ENCODE results near the gene NKAPL. TPM values are rescaled to one million over a fixed set of nuclear protein-coding genes. Genes with fewer than 3 reads are reported as not detected.

Gene NKAPL
- total RNA-seq, 1 experiment from 2014 or later: not detected

- Histone ChIP-seq H2AFZ (ENCODE audit: low read depth, low read length, poor library complexity, severe bottlenecking) (no peak overlapping the region), H3K9me2 (ENCODE audit: insufficient read depth) (no peaks in the 10 kb centered on the region), H3K36me3 (ENCODE audit: control insufficient read depth in 1 of 2, insufficient read depth in 2 of 2, low read length in 2 of 2) (peaks cover 16 to 20% of the 10 kb centered on the region in 2 experiments; a peak in 2 of 4 replicates), H4K20me1 (ENCODE audit: insufficient read depth) (no peaks in the 10 kb centered on the region), H3K4me1 (ENCODE audit: control insufficient read depth in 1 of 2, insufficient read depth in 2 of 2, low read length in 2 of 2) (no peaks in the 10 kb centered on the region), H3K4me2 (ENCODE audit: low read length) (no peak overlapping the region), H3K4me3 (replicated peaks in 1 of 2; ENCODE audit: low read depth in 1 of 2, low read length in 2 of 2) (no peak overlapping the region), H3K9me3 (ENCODE audit: control insufficient read depth in 1 of 2, insufficient read depth in 1 of 2, low read depth in 1 of 2, low read length in 2 of 2) (no peaks in the 10 kb centered on the region), H3K79me2 (ENCODE audit: insufficient read depth, low read length) (no peaks in the 10 kb centered on the region), H3K27me3 (ENCODE audit: insufficient read depth, low read length) (no peaks in the 10 kb centered on the region), H3K9ac (ENCODE audit: low read length) (no peak overlapping the region), H3K27ac (ENCODE audit: low read depth, low read length) (no peak overlapping the region)
- no peak for TF ChIP-seq YY1 (IDR thresholded peaks at IDR 0.05; ENCODE audit: extremely low read depth, insufficient replicate concordance, low read depth, low read length)
- TF ChIP-seq EZH2phosphoT487 (IDR thresholded peaks at IDR 0.05; ENCODE audit: borderline replicate concordance): no peak
- TF ChIP-seq POLR2A (IDR thresholded peaks at IDR 0.05; ENCODE audit: borderline replicate concordance, extremely low read depth, insufficient read depth, insufficient read length): no peak
- no peak for TF ChIP-seq CTCF (IDR thresholded peaks at IDR 0.05 in 2 of 3, conservative IDR thresholded peaks at IDR 0.05 in 1 of 3; ENCODE audit: borderline replicate concordance in 1 of 3, insufficient read depth in 1 of 3, low read depth in 2 of 3, low read length in 2 of 3)
- DNase-seq (ENCODE audit: low read depth, low spot score) (no peak), ATAC-seq (no peak)
- CTCF ChIA-PET: no interaction called here
- POLR2A ChIA-PET: no interaction called here
- no TSS peak for BruUV-seq (replicated peaks)
- RAD21 ChIA-PET (ENCODE audit: low non-redundant PET in 1 of 2, low total read pairs in 2 of 2, uncharacterized antibody in 2 of 2, unreplicated experiment in 2 of 2): no interaction called here
- intact Hi-C loops (cut with micrococcal nuclease): no loop called here
Observed at GRCh38 chr6:28277746-28278145, 18.6 kb downstream of the NKAPL start.

GRCh38 chr6:28280595-28281287, 21.6 kb downstream of the NKAPL start:
- Histone ChIP-seq H2AFZ (ENCODE audit: low read depth, low read length, poor library complexity, severe bottlenecking) (peak overlapping the region; percentile 43), H3K36me3 (ENCODE audit: control insufficient read depth in 1 of 2, insufficient read depth in 2 of 2, low read length in 2 of 2) (peaks cover 5 to 12% of the 10 kb centered on the region in 2 experiments; a peak in 2 of 4 replicates), H4K20me1 (ENCODE audit: insufficient read depth) (no peaks in the 10 kb centered on the region), H3K79me2 (ENCODE audit: insufficient read depth, low read length) (no peaks in the 10 kb centered on the region), H3K9ac (ENCODE audit: low read length) (peak overlapping the region; percentile 50; the same call in 1 of the 2 replicates), H3K4me2 (ENCODE audit: low read length) (peak overlapping the region; percentile 71), H3K4me3 (replicated peaks in 1 of 2; ENCODE audit: low read depth in 1 of 2, low read length in 2 of 2) (peak overlapping the region; percentile 56 to 59), H3K27me3 (ENCODE audit: insufficient read depth, low read length) (no peaks in the 10 kb centered on the region), H3K27ac (ENCODE audit: low read depth, low read length) (no peak overlapping the region), H3K9me3 (ENCODE audit: control insufficient read depth in 1 of 2, insufficient read depth in 1 of 2, low read depth in 1 of 2, low read length in 2 of 2) (no peaks in the 10 kb centered on the region), H3K4me1 (ENCODE audit: control insufficient read depth in 1 of 2, insufficient read depth in 2 of 2, low read length in 2 of 2) (no peaks in the 10 kb centered on the region), H3K9me2 (ENCODE audit: insufficient read depth) (no peaks in the 10 kb centered on the region)
- CTCF ChIA-PET: no interaction called here
- intact Hi-C loops (cut with micrococcal nuclease): no loop called here
- no peak for DNase-seq (ENCODE audit: low read depth, low spot score)
- no peak for TF ChIP-seq CEBPB (IDR thresholded peaks at IDR 0.05; ENCODE audit: low read depth)
- TF ChIP-seq EZH2phosphoT487 (IDR thresholded peaks at IDR 0.05; ENCODE audit: borderline replicate concordance): no peak
- TF ChIP-seq JUND (IDR thresholded peaks at IDR 0.05): no peak
- TF ChIP-seq REST (IDR thresholded peaks at IDR 0.05; ENCODE audit: low read depth): no peak
- no peak for TF ChIP-seq EZH2 (IDR thresholded peaks at IDR 0.05)
- RAD21 ChIA-PET (ENCODE audit: low non-redundant PET in 1 of 2, low total read pairs in 2 of 2, uncharacterized antibody in 2 of 2, unreplicated experiment in 2 of 2): no interaction called here
- BruUV-seq (replicated peaks): no TSS peak
- no peak for ATAC-seq
- POLR2A ChIA-PET: interaction anchor here (0.9 to 1.3 kb wide), 2 partner anchors 11 to 14 kb away, joined by 3 read pairs; partner anchors contain the start of gene ZSCAN26

Data from HCT116 (cell line).